Cardiac muscle cell (in vitro differentiated cells and primary cell): Measurements from ENCODE around the gene CCM2. TPM values are rescaled to one million over a fixed set of nuclear protein-coding genes. Genes with fewer than 3 reads are reported as not detected.

Experiments used
- DNase-seq, 2 donors: peaks; one replicate each; pipeline versions ENCODE4 v3.0.0 to v3.0.0-alpha.2; 2010 to 2017; ENCODE audit warnings: low read depth in 1 of 2, low spot score in 1 of 2
- H3K27ac ChIP-seq: fragments of 200-600 bp; sonication (generic); 2 replicates; pipeline ENCODE4 v1.5.1; 2016
- H3K27me3 ChIP-seq: fragments of 200-600 bp; sonication (generic); 2 replicates; pipeline ENCODE4 v1.6.0; 2016; ENCODE audit warnings: control low read depth
- H3K36me3 ChIP-seq: fragments of 200-600 bp; sonication (generic); 2 replicates; pipeline ENCODE4 v1.5.1; 2016; ENCODE audit warnings: control low read depth
- H3K4me1 ChIP-seq: fragments of 200-600 bp; sonication (generic); 2 replicates; pipeline ENCODE4 v1.8.1; 2017; ENCODE audit warnings: low read depth, mild to moderate bottlenecking, mixed run types
- H3K4me3 ChIP-seq: fragments of 200-600 bp; sonication (generic); 2 replicates; pipeline ENCODE4 v1.5.1; 2016; ENCODE audit warnings: mild to moderate bottlenecking
- H3K9me3 ChIP-seq: fragments of 200-600 bp; sonication (generic); 2 replicates; pipeline ENCODE4 v1.5.1; 2017; ENCODE audit warnings: low read depth, mild to moderate bottlenecking, control low read depth
- polyA plus RNA-seq: library from polyadenylated mRNA; unstranded; fragments of >200 nt; fragmentation: Nextera tagmentation; extraction: Ambion mirVana; gene quantifications from 2 replicates; pipeline ENCODE4 v1.2.1, GENCODE V29; 2016
- total RNA-seq: library from RNA; depleted of rRNA; stranded (reverse); fragments of >200 nt; gene quantifications from 2 replicates; pipeline ENCODE4 v1.2.3, GENCODE V29; 2016
- TF ChIP-seq, protein P1 (sequence below): IDR thresholded peaks from 2 replicates; pipeline ENCODE4 v1.5.1; 2012; ENCODE audit warnings: low read depth, mild to moderate bottlenecking, low read length

The CCM2 gene
- total and polyA plus RNA-seq, 2 experiments from 2014 or later = 38.3 to 65.7 TPM

DNA sequence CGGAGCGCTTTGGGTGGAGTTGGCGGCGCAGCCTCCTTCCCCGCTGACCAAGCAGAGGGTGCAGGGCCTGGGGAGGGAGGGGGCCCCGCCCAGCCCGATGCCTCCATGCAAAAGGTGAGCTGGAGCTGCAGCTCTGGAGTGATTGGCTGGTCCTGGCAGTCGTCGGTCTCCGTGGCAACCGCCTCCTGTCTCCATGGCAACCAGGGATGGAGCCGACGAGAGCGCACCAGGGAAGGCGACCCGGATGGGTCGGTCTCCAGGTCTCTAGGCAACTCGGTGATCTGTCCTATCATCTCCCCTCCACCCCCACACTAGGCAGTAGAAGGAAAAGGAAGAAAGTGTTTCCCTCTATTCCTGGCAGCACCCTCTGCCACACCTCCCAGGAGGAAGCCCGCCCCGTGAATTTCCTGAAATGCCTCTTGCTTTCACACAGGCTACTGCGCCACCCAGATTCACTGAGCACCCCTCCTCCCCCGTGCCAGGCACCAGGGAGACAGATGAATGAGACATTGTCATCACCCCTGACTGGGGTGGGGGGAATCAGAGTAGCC, 89.4 kb downstream of the CCM2 start:
- Histone ChIP-seq H3K9me3 (no peaks in the 10 kb centered on the region), H3K27ac (no peak overlapping the region), H3K36me3 (no peaks in the 10 kb centered on the region), H3K27me3 (peaks cover 28% of the 10 kb centered on the region), H3K4me1 (no peaks in the 10 kb centered on the region), H3K4me3 (peak overlapping the region; percentile 37)
- DNase-seq = peak; percentile 49 to 57
- TF ChIP-seq, protein P1, sequence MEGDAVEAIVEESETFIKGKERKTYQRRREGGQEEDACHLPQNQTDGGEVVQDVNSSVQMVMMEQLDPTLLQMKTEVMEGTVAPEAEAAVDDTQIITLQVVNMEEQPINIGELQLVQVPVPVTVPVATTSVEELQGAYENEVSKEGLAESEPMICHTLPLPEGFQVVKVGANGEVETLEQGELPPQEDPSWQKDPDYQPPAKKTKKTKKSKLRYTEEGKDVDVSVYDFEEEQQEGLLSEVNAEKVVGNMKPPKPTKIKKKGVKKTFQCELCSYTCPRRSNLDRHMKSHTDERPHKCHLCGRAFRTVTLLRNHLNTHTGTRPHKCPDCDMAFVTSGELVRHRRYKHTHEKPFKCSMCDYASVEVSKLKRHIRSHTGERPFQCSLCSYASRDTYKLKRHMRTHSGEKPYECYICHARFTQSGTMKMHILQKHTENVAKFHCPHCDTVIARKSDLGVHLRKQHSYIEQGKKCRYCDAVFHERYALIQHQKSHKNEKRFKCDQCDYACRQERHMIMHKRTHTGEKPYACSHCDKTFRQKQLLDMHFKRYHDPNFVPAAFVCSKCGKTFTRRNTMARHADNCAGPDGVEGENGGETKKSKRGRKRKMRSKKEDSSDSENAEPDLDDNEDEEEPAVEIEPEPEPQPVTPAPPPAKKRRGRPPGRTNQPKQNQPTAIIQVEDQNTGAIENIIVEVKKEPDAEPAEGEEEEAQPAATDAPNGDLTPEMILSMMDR = no peak

DNA sequence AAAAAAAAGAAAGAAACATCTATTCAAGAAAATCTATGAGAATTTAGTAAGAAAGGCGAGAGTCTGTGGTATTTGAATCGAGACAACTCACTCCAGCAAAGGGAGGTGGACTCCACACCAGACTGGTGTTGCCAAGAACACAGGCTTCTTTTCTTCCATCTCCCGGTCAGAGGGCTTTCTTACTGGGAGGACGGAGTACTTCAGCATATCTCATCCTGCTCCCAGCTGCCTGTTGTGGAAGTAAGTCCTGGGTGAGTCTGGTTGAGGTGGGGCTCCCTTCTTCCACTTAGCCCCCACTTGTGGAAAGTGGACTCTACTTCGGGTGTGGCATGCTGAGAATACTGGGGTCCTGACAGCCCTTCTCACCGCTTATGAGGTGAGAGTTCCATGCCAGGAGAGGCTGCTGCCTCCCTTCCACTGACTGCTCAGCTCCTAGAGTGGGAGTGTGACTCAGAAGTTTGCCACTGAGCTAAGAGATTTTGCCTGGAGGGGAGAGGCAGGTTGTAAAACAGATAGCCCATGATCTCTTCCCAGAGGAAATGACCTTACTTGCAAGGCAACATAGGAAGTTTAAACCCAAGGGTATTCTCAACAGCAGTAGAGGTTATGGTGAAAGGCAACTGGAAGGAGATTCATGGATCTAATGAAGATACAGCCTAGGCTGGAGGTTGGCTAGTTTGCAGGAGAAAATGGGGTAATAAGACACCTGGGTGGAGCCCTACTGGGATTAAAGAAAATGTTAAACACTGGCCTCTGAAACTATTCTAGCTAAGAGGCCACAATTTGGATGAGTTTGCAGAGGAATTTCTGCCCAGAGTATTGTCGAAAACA, 92.3 kb downstream of the CCM2 start:
- H3K9me3 ChIP-seq = no peaks in the 10 kb centered on the region
- no peak overlapping the region for H3K27ac ChIP-seq
- no peaks in the 10 kb centered on the region for H3K4me1 ChIP-seq

DNA sequence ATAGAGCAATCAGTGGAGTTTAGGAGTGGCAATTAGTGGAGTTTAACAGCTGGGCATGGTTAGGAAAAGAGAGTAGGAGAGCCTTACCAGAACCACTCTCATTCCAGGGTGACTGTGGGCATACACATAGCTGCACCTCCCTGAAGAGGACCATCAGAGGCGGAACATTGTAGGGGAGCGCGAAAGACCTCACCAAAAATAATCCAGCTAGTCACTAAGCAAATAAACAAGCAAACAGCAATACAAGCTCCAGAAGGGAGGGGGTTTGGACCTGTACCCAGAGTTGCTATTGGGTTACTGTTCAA, 92.9 kb downstream of the CCM2 start:
- no peak for DNase-seq
- TF ChIP-seq, protein P1 = no peak
- H3K4me1 ChIP-seq = no peaks in the 10 kb centered on the region
- H3K36me3 ChIP-seq = no peaks in the 10 kb centered on the region
- peaks cover 25% of the 10 kb centered on the region for H3K27me3 ChIP-seq
- no peak overlapping the region for H3K4me3 ChIP-seq
- H3K9me3 ChIP-seq = no peaks in the 10 kb centered on the region
- H3K27ac ChIP-seq = no peak overlapping the region

More for the DNA sequence above, 92.3 kb downstream of the CCM2 start:
- Histone ChIP-seq H3K36me3 (no peaks in the 10 kb centered on the region), H3K27me3 (peaks cover 28% of the 10 kb centered on the region), H3K4me3 (no peak overlapping the region)
- no peak for DNase-seq
- TF ChIP-seq, protein P1 = no peak

DNA sequence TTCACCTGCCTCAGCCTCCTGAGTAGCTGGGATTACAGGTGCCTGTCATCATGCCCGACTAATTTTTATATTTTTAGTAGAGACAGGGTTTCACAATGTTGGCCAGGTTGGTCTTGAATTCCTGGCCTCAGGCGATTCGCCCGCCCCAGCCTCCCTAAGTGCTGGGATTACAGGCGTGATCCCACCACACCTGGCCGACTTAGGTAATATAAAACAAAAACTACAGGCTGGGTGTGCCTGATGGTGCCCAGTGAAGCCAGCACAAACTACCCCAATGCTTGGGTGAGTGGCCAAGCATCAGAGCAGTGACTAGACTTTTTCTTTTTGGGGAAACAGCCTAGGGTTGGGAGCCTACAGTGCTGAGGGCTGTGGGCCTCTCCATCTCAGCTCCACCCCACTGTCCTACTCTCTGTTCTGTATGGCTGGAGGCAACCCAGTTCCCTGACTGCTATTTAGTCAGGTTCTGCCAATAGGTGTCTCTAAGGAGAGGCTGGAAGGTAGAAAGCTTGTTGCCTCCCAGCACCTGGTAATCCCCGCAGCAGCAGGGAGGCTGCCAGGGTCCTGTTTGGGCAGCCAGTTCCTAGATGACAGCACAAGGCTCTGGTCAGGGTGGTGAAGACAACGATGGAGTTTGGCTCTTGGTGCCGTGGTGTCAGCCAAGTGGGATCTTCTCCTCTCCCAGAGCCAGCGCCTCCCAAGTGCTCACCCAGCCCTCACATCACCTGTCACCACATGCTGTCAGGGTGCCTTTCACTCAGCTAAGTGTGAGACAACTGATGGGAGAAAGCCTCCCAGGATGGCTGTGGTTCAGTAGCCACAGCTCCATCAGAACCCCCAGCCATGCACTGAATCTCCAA, 99.2 kb downstream of the CCM2 start:
- TF ChIP-seq, protein P1 = no peak
- Histone ChIP-seq H3K27ac (no peak overlapping the region), H3K4me3 (no peak overlapping the region), H3K27me3 (no peaks in the 10 kb centered on the region), H3K9me3 (no peaks in the 10 kb centered on the region), H3K36me3 (peaks cover 38% of the 10 kb centered on the region), H3K4me1 (no peaks in the 10 kb centered on the region)
- DNase-seq = no peak

DNA sequence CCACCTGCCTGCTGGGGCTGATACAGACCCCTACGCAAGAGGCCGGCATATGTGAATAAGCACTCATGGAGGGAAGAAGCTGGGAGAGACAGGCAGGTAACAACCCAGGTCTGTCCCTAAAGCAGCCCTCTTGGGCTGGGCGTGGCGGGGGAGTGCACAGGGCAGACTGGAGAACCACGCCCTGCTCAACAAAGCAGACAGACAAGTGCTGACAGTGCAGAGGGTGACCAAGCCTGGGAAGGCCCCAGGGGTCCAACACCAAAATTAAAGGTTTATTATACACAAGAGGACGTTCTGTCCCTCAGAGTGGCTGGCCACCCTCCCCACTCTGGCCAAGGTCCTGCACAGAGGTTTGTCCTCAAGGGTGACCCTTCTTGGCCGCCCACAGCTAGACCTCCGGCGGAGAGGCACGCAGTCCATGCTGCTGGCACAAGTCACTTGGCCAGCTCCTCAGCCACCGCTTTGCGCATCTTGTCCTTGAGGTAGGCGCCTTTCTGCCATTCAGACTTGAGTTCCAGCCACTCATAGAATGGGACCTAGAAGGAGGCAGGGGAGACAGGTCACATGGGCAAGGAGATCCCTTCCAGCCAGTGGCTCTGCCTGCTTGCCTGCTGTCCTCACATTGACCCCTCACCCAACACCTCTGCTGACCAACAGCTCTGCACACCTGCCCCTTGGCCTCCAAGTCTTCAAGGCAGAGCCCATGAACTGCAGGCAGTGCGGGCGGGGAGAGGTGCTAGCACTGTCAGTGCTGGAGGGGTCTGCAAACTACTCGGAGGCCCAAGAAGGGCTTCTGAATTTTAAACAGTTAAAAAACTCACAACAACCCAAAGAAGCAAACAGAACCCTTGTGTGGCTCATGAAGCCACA, 100.1 kb downstream of the CCM2 start:
- TF ChIP-seq, protein P1 = no peak
- no peak overlapping the region for H3K4me3 ChIP-seq
- H3K27ac ChIP-seq = peak overlapping the region; percentile 7
- no peaks in the 10 kb centered on the region for H3K9me3 ChIP-seq
- H3K36me3 ChIP-seq = peaks cover 46% of the 10 kb centered on the region
- H3K27me3 ChIP-seq = no peaks in the 10 kb centered on the region
- DNase-seq = no peak
- H3K4me1 ChIP-seq = no peaks in the 10 kb centered on the region
